ENCODE measurements around the gene NDUFB7. TPM values are rescaled to one million over a fixed set of nuclear protein-coding genes. Genes with fewer than 3 reads are reported as not detected.

Gene NDUFB7
- total RNA-seq, 1 experiment from 2014 or later = 155 TPM

- Histone ChIP-seq H3K18ac (ENCODE audit: insufficient read length, low read depth, low read length) (no peak overlapping the region), H4K20me1 (ENCODE audit: control insufficient read depth, insufficient read depth, insufficient read length) (no peaks in the 10 kb centered on the region), H3K4me1 (ENCODE audit: insufficient read depth, low read length) (no peaks in the 10 kb centered on the region; the same call in 1 of the 2 replicates), H2BK12ac (ENCODE audit: insufficient read length, low read depth, low read length) (no peak overlapping the region), H4K5ac (ENCODE audit: insufficient read length, low read depth, low read length) (no peak overlapping the region), H3K79me1 (ENCODE audit: insufficient read depth, low read depth, low read length, poor library complexity, severe bottlenecking) (peaks cover 9% of the 10 kb centered on the region), H3K4ac (ENCODE audit: low read depth, low read length) (no peak overlapping the region), H2BK5ac (ENCODE audit: insufficient read length, low read length) (no peak overlapping the region), H3K23ac (ENCODE audit: insufficient read length, low read depth, low read length) (no peak overlapping the region), H3K27me3 (ENCODE audit: insufficient read depth, low read length) (no peaks in the 10 kb centered on the region), H2AFZ (ENCODE audit: low read length) (no peak overlapping the region), H2BK20ac (ENCODE audit: low read depth, low read length, poor library complexity, severe bottlenecking) (no peak overlapping the region), H2AK5ac (ENCODE audit: insufficient read length, low read length) (no peak overlapping the region), H4K8ac (replicated peaks; ENCODE audit: insufficient read length, low read depth, low read length) (no peak overlapping the region), H2BK120ac (ENCODE audit: low read depth, low read length, poor library complexity, severe bottlenecking) (no peak overlapping the region), H4K91ac (ENCODE audit: insufficient read length, low read depth, low read length) (no peak overlapping the region), H2BK15ac (ENCODE audit: low read depth, low read length) (no peak overlapping the region), H3K14ac (ENCODE audit: insufficient read depth, low read length) (no peak overlapping the region), H3K23me2 (ENCODE audit: insufficient read length, low read depth, low read length, poor library complexity, severe bottlenecking) (no peaks in the 10 kb centered on the region), H3K79me2 (ENCODE audit: insufficient read depth, low read length) (peaks cover 1% of the 10 kb centered on the region; the same call in 1 of the 2 replicates), H3K4me2 (ENCODE audit: insufficient read depth, insufficient read length, low read length) (no peak overlapping the region), H3K27ac (ENCODE audit: insufficient read length, low read depth, low read length) (no peak overlapping the region), H3K56ac (ENCODE audit: insufficient read length, low read depth, low read length) (no peak overlapping the region), H3K9ac (ENCODE audit: extremely low read depth, insufficient read length, low read length) (no peak overlapping the region), H3K9me3 (ENCODE audit: control insufficient read depth, low read depth, low read length) (no peaks in the 10 kb centered on the region), H3T11ph (ENCODE audit: low read length) (no peak overlapping the region)
- DNase-seq = no peak
- Mint-ChIP-seq H3K27me3 (ENCODE audit: low read depth) (no peaks in the 10 kb centered on the region), H3K36me3 (ENCODE audit: insufficient read depth in 1 of 3, low read depth in 3 of 3) (peaks cover 2 to 5% (median 3%) of the 10 kb centered on the region in 3 experiments; a peak in 5 of 7 replicates), H3K4me3 (no peak overlapping the region; a peak in 1 of 5 replicates), H3K27ac (peak overlapping the region; percentile 90 to 96 (median 94); a peak in 4 of 7 replicates), H3K9me3 (no peaks in the 10 kb centered on the region), H3K4me1 (peaks cover 36 to 52% of the 10 kb centered on the region in 2 experiments)
- no peak for TF ChIP-seq CTCF (conservative IDR thresholded peaks at IDR 0.05)
- no CpG with 5 or more reads among the region's 6 CpGs for WGBS (ENCODE audit: extremely low coverage, insufficient read length, low lambda C conversion rate)
These were observed 11.1 kb downstream of the NDUFB7 start for GRCh38 chr19:14560776-14561108.
